ENCODE data around the gene JTB. TPM values are rescaled to one million over a fixed set of nuclear protein-coding genes. Genes with fewer than 3 reads are reported as not detected.
"Not testable (repeated sequence)": the region's sequence is repeated elsewhere in the genome, so short reads cannot be mapped to it uniquely, and the experiment has no call there.

Gene JTB
- total and polyA plus RNA-seq, 12 donors: 49.4 to 225 (median 66.1) TPM

DNA sequence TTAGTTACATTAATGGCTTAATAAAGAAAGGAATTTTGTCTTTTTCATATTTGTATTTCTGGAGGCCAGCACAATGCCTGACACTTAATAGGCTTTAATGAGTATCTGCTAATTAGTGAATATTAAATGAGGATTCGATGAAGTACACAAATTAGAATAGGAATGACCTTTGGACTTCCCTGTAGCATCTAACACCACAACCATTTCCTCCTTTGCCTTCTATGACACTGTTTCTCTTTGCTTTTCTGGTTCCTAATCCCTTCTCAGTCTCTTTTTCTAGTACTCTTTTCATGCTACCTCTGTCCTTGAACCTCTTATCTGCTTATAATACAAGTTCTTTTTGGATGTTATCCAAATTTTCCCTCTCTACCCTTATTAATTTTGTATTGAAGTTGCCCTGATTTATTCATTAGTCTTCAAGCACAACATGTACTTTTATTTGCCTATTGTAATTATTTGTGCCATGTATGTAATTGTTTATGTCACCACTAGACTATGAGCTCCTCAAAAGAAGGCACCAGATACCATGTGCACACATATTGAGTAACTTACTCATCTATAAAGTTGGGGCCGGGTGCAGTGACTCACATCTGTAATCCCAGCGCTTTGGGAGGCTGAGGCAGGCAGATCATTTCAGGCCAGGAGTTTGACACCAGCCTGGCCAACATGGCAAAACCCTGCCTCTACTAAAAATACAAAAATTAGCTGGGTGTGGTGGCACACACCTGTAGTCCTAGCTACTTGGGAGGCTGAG lies 36.9 kb upstream of the JTB start:
- Histone ChIP-seq H3K27ac (no peak overlapping the region), H3K4me1 (no peaks in the 10 kb centered on the region), H3K27me3 (no peaks in the 10 kb centered on the region), H3K9me3 (no peaks in the 10 kb centered on the region), H3K36me3 (no peaks in the 10 kb centered on the region), H3K4me3 (no peak overlapping the region)
- no peak for DNase-seq
- intact Hi-C loops (cut with DNase I): no loop called here
- WGBS, 2 donors: 81 to 82% methylated on average over 3 of the region's 3 CpGs
- TF ChIP-seq, protein P1, sequence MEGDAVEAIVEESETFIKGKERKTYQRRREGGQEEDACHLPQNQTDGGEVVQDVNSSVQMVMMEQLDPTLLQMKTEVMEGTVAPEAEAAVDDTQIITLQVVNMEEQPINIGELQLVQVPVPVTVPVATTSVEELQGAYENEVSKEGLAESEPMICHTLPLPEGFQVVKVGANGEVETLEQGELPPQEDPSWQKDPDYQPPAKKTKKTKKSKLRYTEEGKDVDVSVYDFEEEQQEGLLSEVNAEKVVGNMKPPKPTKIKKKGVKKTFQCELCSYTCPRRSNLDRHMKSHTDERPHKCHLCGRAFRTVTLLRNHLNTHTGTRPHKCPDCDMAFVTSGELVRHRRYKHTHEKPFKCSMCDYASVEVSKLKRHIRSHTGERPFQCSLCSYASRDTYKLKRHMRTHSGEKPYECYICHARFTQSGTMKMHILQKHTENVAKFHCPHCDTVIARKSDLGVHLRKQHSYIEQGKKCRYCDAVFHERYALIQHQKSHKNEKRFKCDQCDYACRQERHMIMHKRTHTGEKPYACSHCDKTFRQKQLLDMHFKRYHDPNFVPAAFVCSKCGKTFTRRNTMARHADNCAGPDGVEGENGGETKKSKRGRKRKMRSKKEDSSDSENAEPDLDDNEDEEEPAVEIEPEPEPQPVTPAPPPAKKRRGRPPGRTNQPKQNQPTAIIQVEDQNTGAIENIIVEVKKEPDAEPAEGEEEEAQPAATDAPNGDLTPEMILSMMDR (IDR thresholded peaks at IDR 0.05): no peak
- ATAC-seq: no peak

DNA sequence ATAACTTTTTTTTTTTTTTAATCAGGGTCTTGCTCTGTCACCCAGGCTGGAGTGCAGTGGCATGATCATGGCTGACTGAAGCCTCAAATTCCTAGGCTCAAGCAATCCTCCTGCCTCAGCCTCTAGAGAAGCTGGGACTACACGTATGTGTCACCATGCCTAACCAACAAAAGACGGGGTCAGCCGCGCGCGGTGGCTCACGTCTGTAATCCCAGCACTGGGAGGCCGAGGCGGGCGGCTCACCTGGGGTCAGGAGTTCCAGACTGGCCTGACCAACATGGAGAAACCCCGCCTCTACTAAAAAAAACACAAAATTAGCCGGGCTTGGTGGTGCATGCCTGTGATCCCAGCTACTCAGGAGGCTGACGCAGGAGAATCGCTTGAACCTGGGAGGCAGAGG lies 35.1 kb upstream of the JTB start:
- H3K36me3 ChIP-seq; H3K4me1 ChIP-seq; intact Hi-C loops (cut with DNase I); DNase-seq; ATAC-seq; H3K27me3 ChIP-seq; H3K27ac ChIP-seq; H3K4me3 ChIP-seq; H3K9me3 ChIP-seq: not testable (repeated sequence)
- WGBS, 2 donors: 94 to 96% methylated on average over 14 of the region's 14 CpGs

DNA sequence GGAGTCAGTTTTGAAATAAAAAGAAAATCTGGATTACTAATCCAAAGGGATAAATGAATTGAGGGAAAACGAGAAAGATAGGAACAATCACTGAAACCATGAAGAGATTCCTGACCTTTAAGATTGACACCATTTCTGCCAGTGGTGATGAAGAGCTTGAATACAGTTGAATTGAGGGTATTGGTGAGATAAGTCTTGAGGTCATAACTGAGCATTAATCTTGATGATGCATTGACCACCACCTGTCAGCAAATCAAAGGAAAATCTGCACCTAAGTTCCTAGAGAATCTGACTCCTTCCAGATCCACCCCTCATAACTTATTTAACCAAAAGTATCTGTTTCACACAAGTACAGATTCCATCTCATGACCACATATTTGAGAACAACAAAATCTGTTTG lies 34.7 kb upstream of the JTB start:
- Histone ChIP-seq H3K36me3 (no peaks in the 10 kb centered on the region), H3K4me1 (no peaks in the 10 kb centered on the region), H3K9me3 (no peaks in the 10 kb centered on the region), H3K4me3 (no peak overlapping the region), H3K27ac (no peak overlapping the region), H3K27me3 (no peaks in the 10 kb centered on the region)
- ATAC-seq (no peak), DNase-seq (no peak)
- 66 to 83% methylated on average over 1 of the region's 1 CpG for WGBS, 2 donors
- intact Hi-C loops (cut with DNase I): no loop called here
- TF ChIP-seq, protein P1 (IDR thresholded peaks at IDR 0.05): no peak

DNA sequence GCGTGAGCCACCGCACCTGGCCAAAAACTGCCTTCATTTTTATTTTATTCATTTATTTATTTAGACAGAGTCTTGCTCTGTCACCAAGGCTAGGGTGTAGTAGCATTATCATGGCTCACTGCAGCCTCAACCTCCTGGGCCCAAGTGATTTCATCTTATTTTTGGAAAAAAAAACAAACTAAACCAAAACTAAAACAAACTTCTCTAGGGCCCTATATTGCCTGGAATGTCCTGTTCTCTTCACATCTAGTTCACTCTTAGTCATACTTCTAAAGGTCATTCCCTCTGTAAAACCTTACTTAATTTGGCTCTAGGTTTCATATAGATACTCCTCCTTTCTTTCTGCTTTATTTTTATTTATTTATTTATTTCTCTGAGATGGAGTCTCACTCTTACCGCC lies 28.7 kb upstream of the JTB start:
- Histone ChIP-seq H3K27me3 (no peaks in the 10 kb centered on the region), H3K9me3 (no peaks in the 10 kb centered on the region), H3K4me1 (no peaks in the 10 kb centered on the region), H3K36me3 (no peaks in the 10 kb centered on the region), H3K27ac (no peak overlapping the region), H3K4me3 (no peak overlapping the region)
- TF ChIP-seq, protein P1 (IDR thresholded peaks at IDR 0.05): no peak
- intact Hi-C loops (cut with DNase I): loop anchor here in 1 of 10 donors (10.0 kb wide), 1 partner anchor 259 kb away; no protein-coding TSS in a partner anchor
- ATAC-seq (no peak), DNase-seq (no peak)
- 90 to 91% methylated on average over 3 of the region's 3 CpGs for WGBS, 2 donors

DNA sequence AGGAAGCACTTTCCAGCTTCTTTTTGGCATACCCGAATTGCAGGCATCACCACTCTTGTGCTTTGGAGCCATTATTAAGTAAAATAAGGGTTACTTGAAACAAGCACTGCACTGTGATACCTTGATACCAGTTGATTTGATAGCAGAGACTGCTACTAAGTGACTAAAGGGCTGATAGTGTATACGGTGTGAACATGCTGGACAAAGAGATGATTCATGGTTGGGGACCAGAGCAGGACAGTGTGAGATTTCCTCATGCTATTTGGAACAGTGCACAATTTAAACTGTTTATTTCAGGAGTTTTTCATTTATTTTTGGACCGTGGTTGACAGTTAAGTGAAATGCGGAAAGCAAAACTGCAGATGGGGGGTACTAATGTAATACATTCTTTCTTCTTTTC lies 22.9 kb upstream of the JTB start:
- no peak overlapping the region for H3K4me3 ChIP-seq
- intact Hi-C loops (cut with DNase I): loop anchor here in 1 of 10 donors (10.0 kb wide), 1 partner anchor 264 kb away; no protein-coding TSS in a partner anchor

DNA sequence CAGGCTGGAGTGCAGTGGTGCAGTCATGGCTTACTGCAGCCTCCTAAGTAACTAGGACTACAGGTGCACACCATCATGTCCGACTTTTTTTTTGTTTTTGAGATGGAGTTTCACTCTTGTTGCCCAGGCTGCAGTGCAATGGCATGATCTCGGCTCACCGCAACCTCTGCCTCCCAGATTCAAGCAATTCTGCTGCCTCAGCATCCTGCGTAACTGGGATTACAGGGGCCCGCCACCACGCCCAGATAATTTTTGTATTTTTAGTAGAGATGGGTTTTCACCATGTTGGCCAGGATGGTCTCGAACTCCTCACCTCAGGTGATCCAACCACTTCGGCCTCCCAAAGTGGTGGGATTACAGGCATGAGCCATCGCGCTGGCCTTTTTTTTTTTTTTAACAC lies 19.4 kb upstream of the JTB start:
- H3K9me3 ChIP-seq, DNase-seq, ATAC-seq, H3K4me3 ChIP-seq, H3K27me3 ChIP-seq, H3K27ac ChIP-seq: not testable (repeated sequence)
- Histone ChIP-seq H3K4me1 (peaks cover 0 to 30% (median 21%) of the 10 kb centered on the region in 9 donors), H3K36me3 (peaks cover 0 to 46% (median 20%) of the 10 kb centered on the region in 9 donors)
- intact Hi-C loops (cut with DNase I): loop anchor here in 2 of 10 donors (10.0 kb wide), 3 partner anchors 188 to 278 kb away; partner anchors contain the start of gene HAX1 (in 1 of the 2)
- WGBS, 2 donors: 97 to 98% methylated on average over 10 of the region's 10 CpGs

More for the DNA sequence above, 22.9 kb upstream of the JTB start:
- ATAC-seq (no peak), DNase-seq (no peak)
- peaks cover 0 to 11% (median 0%) of the 10 kb centered on the region in 9 donors for H3K36me3 ChIP-seq
- no peaks in the 10 kb centered on the region for H3K4me1 ChIP-seq
- H3K27ac ChIP-seq: no peak overlapping the region
- WGBS, 2 donors: 78 to 79% methylated on average over 4 of the region's 4 CpGs
- no peaks in the 10 kb centered on the region for H3K27me3 ChIP-seq
- no peaks in the 10 kb centered on the region for H3K9me3 ChIP-seq
- TF ChIP-seq, protein P1 (IDR thresholded peaks at IDR 0.05): no peak
